GM21825 (cell line): ENCODE data around the gene PNPLA1.

Experiments
- ATAC-seq: cut with Tn5 transposase; IDR thresholded peaks from one replicate; pipeline ENCODE4 v1.9.1; 2021; ENCODE audit warnings: mild to moderate bottlenecking, moderate library complexity; ENCODE audit not compliant: unreplicated experiment

Gene PNPLA1

GRCh38 chr6:36312854-36313648 is 43.2 kb downstream of the PNPLA1 start:
- no peak for ATAC-seq

- no peak for ATAC-seq
Observed at GRCh38 chr6:36313649-36313936, 43.7 kb downstream of the PNPLA1 start.

DNA sequence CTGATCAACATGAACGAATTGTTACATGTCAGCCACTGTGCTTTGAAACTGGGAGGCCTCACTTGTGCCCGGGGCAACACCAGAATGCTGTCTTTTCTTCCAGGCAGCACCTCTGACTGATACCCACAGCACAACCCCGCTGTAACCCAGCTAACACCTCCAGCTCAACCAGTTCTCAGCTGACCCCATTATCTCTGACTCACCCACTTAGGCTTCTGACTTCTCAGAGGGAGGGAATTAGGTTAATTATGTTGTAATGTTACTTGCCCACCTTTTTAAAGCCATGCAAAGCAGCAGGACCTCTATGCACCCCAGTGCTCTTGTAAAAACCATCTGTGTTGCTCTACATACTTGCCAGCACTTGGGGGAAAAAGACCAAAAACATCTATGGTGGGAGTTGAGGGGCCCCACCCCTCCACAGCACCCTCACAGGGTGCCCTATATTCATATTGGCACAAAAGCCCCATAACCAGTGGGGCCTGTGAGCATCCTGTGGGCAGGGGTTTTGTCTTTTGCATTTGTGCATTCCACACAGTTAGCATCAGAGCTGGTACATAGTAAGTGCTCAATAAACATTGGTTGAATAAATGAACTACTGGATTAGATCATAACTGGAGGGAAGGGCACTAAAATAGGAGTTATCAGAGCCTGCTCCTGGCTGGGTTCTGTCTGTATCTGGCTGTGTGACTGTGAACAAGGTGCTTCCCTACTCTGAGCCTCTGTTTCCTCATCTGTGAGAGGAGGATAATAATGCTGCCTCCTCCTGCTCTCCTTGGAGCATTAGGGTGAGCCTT is 44.6 kb downstream of the PNPLA1 start:
- ATAC-seq, result no peak

- ATAC-seq, result no peak
Observed at GRCh38 chr6:36315921-36316320, 46.1 kb downstream of the PNPLA1 start.

DNA sequence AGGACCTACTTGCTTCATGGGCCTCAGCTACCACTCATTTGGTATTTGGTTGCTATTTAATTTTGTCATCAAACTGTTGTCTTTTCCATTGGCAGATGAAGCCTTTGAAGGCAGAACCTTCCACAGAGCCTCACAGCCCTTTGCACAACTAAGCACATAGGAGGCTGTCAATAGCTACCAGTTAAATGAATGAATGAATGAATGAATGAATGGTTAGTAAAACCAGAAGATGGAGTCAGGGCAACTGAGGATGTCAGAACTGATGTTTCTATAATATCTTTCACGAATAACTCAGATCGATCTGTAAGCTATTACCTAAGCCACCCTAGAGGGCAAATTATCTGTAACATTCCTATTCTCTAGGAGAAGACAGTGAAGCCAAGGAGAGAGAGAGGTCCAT is 47.8 kb downstream of the PNPLA1 start:
- ATAC-seq, result no peak

GRCh38 chr6:36318690-36319435 is 49.0 kb downstream of the PNPLA1 start:
- ATAC-seq, result no peak

DNA sequence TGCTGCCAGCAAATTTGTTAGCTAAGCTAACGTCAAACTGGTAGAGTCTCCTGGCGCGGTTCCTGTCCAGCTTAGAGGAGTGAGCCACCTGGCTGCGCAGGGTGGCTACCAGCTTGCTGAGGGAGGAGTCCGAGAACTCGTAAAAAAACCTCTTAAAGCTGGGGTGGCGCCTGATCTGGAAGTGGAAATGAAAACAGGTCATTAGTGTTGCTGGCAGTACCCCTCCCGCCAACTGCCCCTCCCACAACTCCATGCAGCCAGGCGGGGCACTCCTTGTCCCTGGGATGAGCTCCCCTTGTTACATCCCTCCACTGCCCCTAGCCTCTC is 49.5 kb downstream of the PNPLA1 start:
- ATAC-seq, result no peak

DNA sequence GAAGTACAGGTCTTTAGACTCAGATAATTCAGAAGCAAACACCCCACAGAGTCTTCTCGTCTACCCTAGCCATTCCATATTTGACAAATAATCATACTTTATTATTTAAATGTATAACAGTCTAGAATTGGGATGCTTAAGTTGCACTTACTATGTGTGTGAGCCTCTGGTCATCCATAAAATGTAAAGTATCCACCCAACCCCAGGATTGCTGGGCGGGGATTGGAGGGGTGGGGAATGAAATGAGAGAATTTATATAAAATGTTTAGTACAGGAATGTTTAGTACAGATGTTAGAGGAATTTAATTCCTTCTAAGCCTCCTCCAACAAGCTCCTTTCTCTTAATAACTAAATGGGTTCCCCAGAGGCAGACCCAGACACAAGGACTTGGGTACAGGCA is 50.0 kb downstream of the PNPLA1 start:
- no peak for ATAC-seq

- no peak for ATAC-seq
Observed at GRCh38 chr6:36320475-36320874, 50.6 kb downstream of the PNPLA1 start.

DNA sequence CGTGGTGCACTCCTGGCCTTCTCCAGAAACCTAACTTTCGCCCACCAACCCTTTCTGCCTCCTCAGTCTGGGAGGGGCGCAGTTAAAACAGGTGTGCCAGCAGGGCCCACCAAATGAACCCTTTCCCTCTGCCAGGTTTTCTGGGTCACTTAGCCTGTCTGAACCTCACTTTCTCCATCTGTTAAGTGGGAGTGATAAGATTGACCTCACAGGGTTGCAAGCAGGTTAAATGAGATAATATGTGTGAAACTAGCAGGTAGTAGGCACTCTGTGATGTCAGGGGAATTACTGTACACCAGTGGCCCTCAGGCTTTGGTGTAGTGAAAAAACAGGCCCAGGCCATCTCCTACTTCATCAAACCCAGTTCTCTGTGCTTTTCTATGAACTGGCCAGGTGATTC is 52.7 kb downstream of the PNPLA1 start:
- ATAC-seq, result no peak

GRCh38 chr6:36323062-36323461 is 53.2 kb downstream of the PNPLA1 start:
- ATAC-seq, result no peak

- no peak for ATAC-seq
Observed at GRCh38 chr6:36324191-36324590, 54.3 kb downstream of the PNPLA1 start.

GRCh38 chr6:36324715-36325114 is 54.9 kb downstream of the PNPLA1 start:
- no peak for ATAC-seq

DNA sequence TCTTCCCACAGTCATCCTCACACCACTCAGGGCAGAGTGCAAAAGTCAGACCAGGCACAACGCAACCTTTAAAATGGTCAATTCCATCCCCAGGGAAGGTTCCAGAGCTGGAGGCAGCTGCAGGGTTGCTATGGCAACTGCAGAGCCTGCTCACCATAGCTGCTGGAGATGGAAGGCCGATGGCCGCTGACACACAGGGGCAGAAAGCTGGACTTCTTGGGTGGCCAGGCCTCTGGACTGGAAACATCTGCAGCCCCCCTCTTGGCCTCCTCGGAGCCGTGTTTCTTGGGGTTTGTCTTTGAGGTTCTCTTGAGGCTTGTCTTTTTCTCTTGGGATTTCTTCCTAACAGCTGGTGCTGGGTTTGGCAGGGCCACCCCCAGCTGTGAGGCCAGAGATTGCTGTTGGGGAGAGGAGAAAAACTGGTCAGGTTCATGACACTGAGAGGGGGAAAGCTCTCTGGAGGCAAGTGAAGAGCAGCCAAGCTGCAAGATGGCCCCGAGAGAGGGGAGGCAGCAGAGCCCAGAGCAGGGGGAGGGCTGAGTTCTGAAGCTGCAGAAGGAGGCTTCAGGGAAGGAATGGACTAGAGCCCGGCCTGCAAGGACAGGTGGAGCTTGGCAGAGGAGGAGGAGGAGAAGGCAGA is 56.6 kb downstream of the PNPLA1 start:
- no peak for ATAC-seq

GRCh38 chr6:36327226-36327918 is 57.5 kb downstream of the PNPLA1 start:
- ATAC-seq, result no peak

- ATAC-seq, result no peak
Observed at GRCh38 chr6:36327919-36328236, 58.0 kb downstream of the PNPLA1 start.

DNA sequence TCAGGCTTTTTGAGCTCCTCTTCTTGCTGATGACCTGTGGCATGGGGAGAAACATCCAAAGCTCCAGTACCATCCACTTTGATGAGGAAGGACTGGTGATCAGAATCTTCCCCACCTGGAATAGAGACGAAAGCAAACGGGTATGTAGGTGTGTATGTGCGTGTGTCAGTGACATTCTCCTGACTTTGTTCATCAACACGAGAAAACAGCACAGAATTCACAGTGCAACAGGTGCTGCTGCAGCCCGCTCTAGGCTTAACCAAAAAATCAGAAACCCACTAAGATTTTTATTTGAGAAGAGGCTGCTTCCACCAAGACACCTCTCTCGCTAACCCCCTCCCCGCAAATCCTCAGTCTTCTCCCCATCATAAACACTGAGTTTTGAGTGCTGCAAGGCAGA is 58.7 kb downstream of the PNPLA1 start:
- no peak for ATAC-seq

DNA sequence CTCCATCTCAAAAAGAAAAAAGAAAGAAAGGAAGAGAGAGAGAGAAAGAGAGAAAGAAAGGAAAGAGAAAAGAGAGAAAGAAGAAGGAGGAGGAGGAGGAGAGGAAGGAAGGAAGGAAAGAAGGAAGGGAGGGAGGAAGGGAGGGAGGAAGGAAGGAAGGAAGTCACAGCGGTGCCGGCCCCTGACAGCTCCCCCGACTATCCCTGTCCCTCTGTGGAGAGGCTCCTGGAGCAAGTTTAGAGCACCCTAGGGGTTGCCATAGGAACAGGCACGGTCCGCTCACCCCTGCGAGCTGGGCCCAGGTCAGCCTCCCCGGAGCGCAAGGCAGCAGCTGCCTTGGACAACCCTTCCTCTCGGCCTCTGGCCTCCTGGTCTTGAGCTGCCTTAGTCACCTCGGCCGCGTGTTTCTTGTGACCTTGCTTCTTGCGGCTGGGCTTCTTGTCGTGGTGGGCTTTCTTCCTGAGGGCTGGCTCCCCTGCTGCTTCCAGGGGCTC is 60.0 kb downstream of the PNPLA1 start:
- no peak for ATAC-seq

- no peak for ATAC-seq
Observed at GRCh38 chr6:36330366-36330765, 60.5 kb downstream of the PNPLA1 start.

- no peak for ATAC-seq
Observed at GRCh38 chr6:36331381-36331780, 61.5 kb downstream of the PNPLA1 start.
